ENCODE measurements around the gene SRSF10. TPM values are rescaled to one million over a fixed set of nuclear protein-coding genes. Genes with fewer than 3 reads are reported as not detected.

SRSF10 gene
- total RNA-seq, 1 donor from 2014 or later, result 126 TPM

Other genes with a start within 250 kb of the SRSF10 start
- 45.6 TPM for gene ELOA, start 236.9 kb downstream of the SRSF10 start, total RNA-seq
- 44.1 TPM for gene PITHD1, start 201.9 kb downstream of the SRSF10 start, total RNA-seq
- 68.6 TPM for gene LYPLA2, start 189.2 kb downstream of the SRSF10 start, total RNA-seq
- 77.2 TPM for gene GALE, start 179.6 kb downstream of the SRSF10 start, total RNA-seq
- 54.1 TPM for gene HMGCL, start 154.9 kb downstream of the SRSF10 start, total RNA-seq
- 72.3 TPM for gene FUCA1, start 112.0 kb downstream of the SRSF10 start, total RNA-seq
- gene CNR2, start 67.0 kb downstream of the SRSF10 start, total RNA-seq, result not detected
- gene PNRC2, start 20.5 kb downstream of the SRSF10 start, total RNA-seq, result 101 TPM
- gene MYOM3, start 131.8 kb upstream of the SRSF10 start, total RNA-seq, result 0.65 TPM
- 0.21 TPM for gene IL22RA1, start 162.8 kb upstream of the SRSF10 start, total RNA-seq
- 4.6 TPM for gene IFNLR1, start 207.0 kb upstream of the SRSF10 start, total RNA-seq